ENCODE results near the gene NOTO. TPM values are rescaled to one million over a fixed set of nuclear protein-coding genes. Genes with fewer than 3 reads are reported as not detected.

NOTO gene
- total and polyA plus RNA-seq, 10 of the 15 experiments (the other 5 are each of a cell fraction or from before 2014, with no cell fraction given): not detected

GRCh38 chr2:73233154-73233931 lies 31.0 kb downstream of the NOTO start, which contains the start of gene PRADC1 (continued):
- TF ChIP-seq STAT3 (IDR thresholded peaks at IDR 0.05; ENCODE audit: low read depth, low read length) (no peak), KDM1A (IDR thresholded peaks at IDR 0.05; ENCODE audit: borderline replicate concordance) (no peak), BMI1 (IDR thresholded peaks at IDR 0.05; ENCODE audit: borderline replicate concordance) (no peak), MTA3 (IDR thresholded peaks at IDR 0.05; ENCODE audit: borderline replicate concordance, low read length) (no peak), SP1 (IDR thresholded peaks at IDR 0.05; ENCODE audit: low read depth, low read length) (peak; percentile 99), EGR1 (IDR thresholded peaks at IDR 0.05; ENCODE audit: borderline replicate concordance in 1 of 2, low read depth in 2 of 2, low read length in 2 of 2) (peak in 1 of 2 experiments; percentile 62; a peak in 1 of 3 replicates), SIX5 (IDR thresholded peaks at IDR 0.05; ENCODE audit: low read depth, low read length, severe bottlenecking) (no peak), MEF2A (IDR thresholded peaks at IDR 0.05; ENCODE audit: insufficient read depth, low read depth, low read length) (no peak), ZNF217 (IDR thresholded peaks at IDR 0.05) (no peak), ZBED1 (IDR thresholded peaks at IDR 0.05; ENCODE audit: borderline replicate concordance) (no peak), YY1 (IDR thresholded peaks at IDR 0.05; ENCODE audit: low read depth, low read length) (no peak; the same call in 1 of the 2 replicates), IRF3 (IDR thresholded peaks at IDR 0.05) (peak; percentile 96), POLR2AphosphoS2 (IDR thresholded peaks at IDR 0.05; ENCODE audit: low read depth, low read length) (no peak), TCF12 (IDR thresholded peaks at IDR 0.05; ENCODE audit: low read depth, low read length) (0 out of 2 replicates have a peak, but pooled peaks have one; percentile 13), SMC3 (IDR thresholded peaks at IDR 0.05; ENCODE audit: borderline replicate concordance, low read length) (no peak), CEBPB (IDR thresholded peaks at IDR 0.05; ENCODE audit: borderline replicate concordance in 1 of 2, low read depth in 2 of 2, low read length in 2 of 2) (no peak), TCF7 (IDR thresholded peaks at IDR 0.05; ENCODE audit: borderline replicate concordance) (no peak), JUND (IDR thresholded peaks at IDR 0.05; ENCODE audit: low read depth, low read length) (no peak), CUX1 (IDR thresholded peaks at IDR 0.05; ENCODE audit: insufficient replicate concordance, low read depth, low read length) (no peak), ESRRA (IDR thresholded peaks at IDR 0.05; ENCODE audit: low read length) (no peak), IRF4 (IDR thresholded peaks at IDR 0.05; ENCODE audit: low read depth, low read length) (no peak), NR2C2 (IDR thresholded peaks at IDR 0.05; ENCODE audit: borderline replicate concordance, control insufficient read depth, insufficient read length, low read depth) (no peak), HDAC6 (IDR thresholded peaks at IDR 0.05; ENCODE audit: unreplicated experiment) (peak; percentile 52)
- TF ChIP-seq, protein P1, sequence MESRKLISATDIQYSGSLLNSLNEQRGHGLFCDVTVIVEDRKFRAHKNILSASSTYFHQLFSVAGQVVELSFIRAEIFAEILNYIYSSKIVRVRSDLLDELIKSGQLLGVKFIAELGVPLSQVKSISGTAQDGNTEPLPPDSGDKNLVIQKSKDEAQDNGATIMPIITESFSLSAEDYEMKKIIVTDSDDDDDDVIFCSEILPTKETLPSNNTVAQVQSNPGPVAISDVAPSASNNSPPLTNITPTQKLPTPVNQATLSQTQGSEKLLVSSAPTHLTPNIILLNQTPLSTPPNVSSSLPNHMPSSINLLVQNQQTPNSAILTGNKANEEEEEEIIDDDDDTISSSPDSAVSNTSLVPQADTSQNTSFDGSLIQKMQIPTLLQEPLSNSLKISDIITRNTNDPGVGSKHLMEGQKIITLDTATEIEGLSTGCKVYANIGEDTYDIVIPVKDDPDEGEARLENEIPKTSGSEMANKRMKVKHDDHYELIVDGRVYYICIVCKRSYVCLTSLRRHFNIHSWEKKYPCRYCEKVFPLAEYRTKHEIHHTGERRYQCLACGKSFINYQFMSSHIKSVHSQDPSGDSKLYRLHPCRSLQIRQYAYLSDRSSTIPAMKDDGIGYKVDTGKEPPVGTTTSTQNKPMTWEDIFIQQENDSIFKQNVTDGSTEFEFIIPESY (IDR thresholded peaks at IDR 0.05): no peak

Measured in GM12878 (cell line).